OCI-LY7 (cell line): ENCODE results near the gene ZNF565. TPM values are rescaled to one million over a fixed set of nuclear protein-coding genes. Genes with fewer than 3 reads are reported as not detected.
"Not testable (repeated sequence)": the region's sequence is repeated elsewhere in the genome, so short reads cannot be mapped to it uniquely, and the experiment has no call there.

Experiments
- BruUV-seq: library from RNA; stranded (reverse); fragments of 400-500 nt; replicated peaks from 2 replicates; lab custom pipeline; 2021; lab: Mats Ljungman, UMichigan
- CTCF ChIA-PET: fragments of 300-600 bp; sonication (Branson Sonifier 250); formaldehyde crosslinking; loops from one replicate; lab custom pipeline; 2022; ENCODE audit warnings: antibody characterized with exemption; ENCODE audit not compliant: unreplicated experiment; lab: Charles Lee
- POLR2A ChIA-PET: fragments of 300-600 bp; sonication (Branson Sonifier 250); formaldehyde crosslinking; loops from one replicate; lab custom pipeline; 2022; ENCODE audit warnings: antibody characterized with exemption; lab: Charles Lee
- DNase-seq: peaks from one replicate; pipeline ENCODE4 v3.0.0-alpha.2; 2015; ENCODE audit warnings: low spot score
- H2AFZ ChIP-seq: fragments of 200-600 bp; sonication (generic), shearing (Covaris generic); 2 replicates; pipeline ENCODE4 v1.6.1; 2014; ENCODE audit warnings: mild to moderate bottlenecking, antibody characterized with exemption, low read length, moderate library complexity
- H3K27ac ChIP-seq: fragments of 200-600 bp; sonication (generic); 2 replicates; pipeline ENCODE4 v1.5.1; 2014; ENCODE audit warnings: mixed run types, low read depth, mild to moderate bottlenecking, moderate library complexity, low read length, inconsistent platforms; ENCODE audit not compliant: poor library complexity, severe bottlenecking
- H3K36me3 ChIP-seq: fragments of 200-600 bp; sonication (generic); 2 replicates; pipeline ENCODE4 v1.6.1; 2014; ENCODE audit warnings: mild to moderate bottlenecking, antibody characterized with exemption, low read length, moderate library complexity, mixed read lengths; ENCODE audit not compliant: insufficient read depth
- H3K4me1 ChIP-seq: fragments of 200-600 bp; sonication (generic); 2 replicates; pipeline ENCODE4 v1.5.1; 2014; ENCODE audit warnings: mild to moderate bottlenecking, low read length; ENCODE audit not compliant: insufficient read depth, poor library complexity, severe bottlenecking
- H3K4me2 ChIP-seq: fragments of 200-600 bp; sonication (generic); 2 replicates; pipeline ENCODE4 v1.6.1; 2014; ENCODE audit warnings: mild to moderate bottlenecking, low read length
- H3K4me3 ChIP-seq: fragments of 200-600 bp; sonication (generic); 2 replicates; pipeline ENCODE4 v1.5.1; 2014; ENCODE audit warnings: mild to moderate bottlenecking, low read depth, low read length; ENCODE audit not compliant: poor library complexity, severe bottlenecking
- H3K79me2 ChIP-seq: fragments of 200-600 bp; sonication (generic); 2 replicates; pipeline ENCODE4 v1.6.1; 2016; ENCODE audit warnings: low read depth, mild to moderate bottlenecking, low read length, moderate library complexity, mixed read lengths; ENCODE audit not compliant: insufficient read depth
- H3K9me2 ChIP-seq: fragments of 200-600 bp; sonication (generic); 2 replicates; pipeline ENCODE4 v1.6.1; 2016; ENCODE audit warnings: mild to moderate bottlenecking, low read length, mixed read lengths; ENCODE audit not compliant: insufficient read depth
- H3K9me3 ChIP-seq: fragments of 200-600 bp; sonication (generic); 2 replicates; pipeline ENCODE4 v1.6.1; 2014; ENCODE audit warnings: mild to moderate bottlenecking, mixed run types, low read length, mixed read lengths
- H4K20me1 ChIP-seq: fragments of 200-600 bp; sonication (generic); 2 replicates; pipeline ENCODE4 v1.6.1; 2014; ENCODE audit warnings: mild to moderate bottlenecking, antibody characterized with exemption, low read length, moderate library complexity, mixed read lengths; ENCODE audit not compliant: insufficient read depth
- CTCF ChIP-seq: fragments of 200-600 bp; sonication (generic); conservative IDR thresholded peaks from 2 replicates; pipeline ENCODE4 v1.5.1; 2014; ENCODE audit warnings: mild to moderate bottlenecking, antibody characterized with exemption, low read length, moderate library complexity, mixed read lengths
- EZH2phosphoT487 ChIP-seq: fragments of 200-600 bp; sonication (generic); IDR thresholded peaks from 2 replicates; pipeline ENCODE4 v1.6.1; 2018; ENCODE audit warnings: low read depth, borderline replicate concordance, mild to moderate bottlenecking, mixed run types, antibody characterized with exemption, low read length, moderate library complexity, mixed read lengths
- intact Hi-C: fragments of 100-400 bp; cut with micrococcal nuclease; formaldehyde crosslinking; loops from one replicate; pipeline ENCODE4 v1.10.0; 2022; ENCODE audit not compliant: unreplicated experiment
- total RNA-seq, 2 experiments: library from RNA; depleted of rRNA in 1 of 2; stranded (reverse); fragments of >200 nt in 1 of 2; shearing (Covaris generic) in 1 of 2; gene quantifications; 2 replicates each; pipeline ENCODE4 v1.2.3, GENCODE V29; 2014 to 2022

The ZNF565 gene
- total RNA-seq, 2 experiments from 2014 or later: 2.1 to 3.2 TPM

GRCh38 chr19:36236946-36237310 is 22.5 kb upstream of the ZNF565 start:
- no peak overlapping the region for H2AFZ ChIP-seq
- POLR2A ChIA-PET: no interaction called here
- peaks cover 80% of the 10 kb centered on the region for H3K36me3 ChIP-seq
- CTCF ChIA-PET: no interaction called here
- peaks cover 20% of the 10 kb centered on the region; the same call in 1 of the 2 replicates for H3K9me3 ChIP-seq
- H3K4me2 ChIP-seq: no peak overlapping the region
- no peak for DNase-seq
- H3K27ac ChIP-seq: no peak overlapping the region
- H3K4me1 ChIP-seq: no peaks in the 10 kb centered on the region
- H3K79me2 ChIP-seq: no peaks in the 10 kb centered on the region
- no peaks in the 10 kb centered on the region for H3K9me2 ChIP-seq
- intact Hi-C loops: no loop called here
- TF ChIP-seq EZH2phosphoT487: no peak
- TF ChIP-seq CTCF: no peak
- no peaks in the 10 kb centered on the region for H4K20me1 ChIP-seq
- no peak overlapping the region for H3K4me3 ChIP-seq
- no TSS peak for BruUV-seq

DNA sequence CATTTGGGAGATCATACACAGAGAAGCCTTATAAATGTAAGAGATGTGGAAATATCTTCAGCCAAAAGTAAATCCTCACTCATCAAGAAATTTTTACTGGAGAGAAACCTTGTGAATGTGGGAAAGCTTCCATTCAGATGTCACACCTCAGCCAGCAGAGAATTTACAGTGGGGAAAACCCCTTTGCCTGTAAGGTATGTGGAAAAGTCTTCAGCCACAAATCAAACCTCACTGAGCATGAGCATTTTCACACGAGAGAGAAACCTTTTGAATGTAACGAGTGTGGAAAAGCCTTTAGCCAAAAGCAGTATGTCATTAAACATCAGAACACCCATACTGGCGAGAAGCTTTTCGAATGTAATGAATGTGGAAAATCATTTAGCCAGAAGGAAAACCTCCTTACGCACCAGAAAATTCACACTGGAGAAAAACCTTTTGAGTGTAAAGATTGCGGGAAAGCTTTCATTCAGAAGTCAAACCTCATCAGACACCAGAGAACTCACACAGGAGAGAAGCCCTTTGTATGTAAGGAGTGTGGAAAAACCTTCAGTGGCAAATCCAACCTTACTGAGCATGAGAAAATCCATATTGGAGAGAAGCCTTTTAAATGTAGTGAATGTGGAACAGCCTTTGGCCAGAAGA is 22.0 kb upstream of the ZNF565 start:
- no peak overlapping the region for H3K27ac ChIP-seq
- H3K9me3 ChIP-seq: peaks cover 20% of the 10 kb centered on the region; the same call in 1 of the 2 replicates
- H3K9me2 ChIP-seq: no peaks in the 10 kb centered on the region
- H2AFZ ChIP-seq: no peak overlapping the region
- BruUV-seq: no TSS peak
- H3K4me3 ChIP-seq: no peak overlapping the region
- POLR2A ChIA-PET: no interaction called here
- H3K4me2 ChIP-seq: no peak overlapping the region
- DNase-seq: no peak
- intact Hi-C loops: no loop called here
- H3K36me3 ChIP-seq: peaks cover 85% of the 10 kb centered on the region
- no peaks in the 10 kb centered on the region for H3K4me1 ChIP-seq
- CTCF ChIA-PET: no interaction called here
- no peaks in the 10 kb centered on the region for H4K20me1 ChIP-seq
- no peaks in the 10 kb centered on the region for H3K79me2 ChIP-seq
- TF ChIP-seq EZH2phosphoT487 (no peak), CTCF (no peak)

DNA sequence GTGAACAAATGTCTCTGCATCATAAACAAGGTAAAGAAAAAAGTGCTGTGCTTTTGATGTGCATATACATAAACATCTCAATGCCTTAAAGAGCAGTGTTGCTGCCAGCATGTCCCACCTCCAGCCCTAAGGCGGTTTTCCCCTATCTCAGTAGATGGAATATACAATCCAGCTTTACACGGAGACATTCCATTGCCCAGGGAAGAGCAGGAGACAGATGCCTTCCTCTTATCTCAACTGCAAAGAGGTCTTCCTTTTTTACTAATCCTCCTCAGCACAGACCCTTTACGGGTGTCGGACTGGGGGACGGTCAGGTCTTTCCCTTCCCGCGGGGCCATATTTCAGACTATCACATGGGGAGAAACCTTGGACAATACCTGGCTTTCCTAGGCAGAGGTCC is 19.2 kb upstream of the ZNF565 start:
- POLR2A ChIA-PET, H3K4me1 ChIP-seq, H3K79me2 ChIP-seq, CTCF ChIA-PET, H3K4me2 ChIP-seq, intact Hi-C loops, BruUV-seq, DNase-seq, H2AFZ ChIP-seq, H3K4me3 ChIP-seq, H3K9me2 ChIP-seq, H3K27ac ChIP-seq, H4K20me1 ChIP-seq: not testable (repeated sequence)
- Histone ChIP-seq H3K36me3 (peaks cover 99% of the 10 kb centered on the region), H3K9me3 (peaks cover 20% of the 10 kb centered on the region; the same call in 1 of the 2 replicates)
